Endothelial cell (in vitro differentiated cells): ENCODE data around the gene UBIAD1. TPM values are rescaled to one million over a fixed set of nuclear protein-coding genes. Genes with fewer than 3 reads are reported as not detected.

Source experiments
- DNase-seq: peaks from one replicate; pipeline ENCODE4 v3.0.0; 2021; ENCODE audit warnings: low spot score
- H3K27ac Mint-ChIP-seq: one replicate; pipeline ENCODE4 v1.8.0; 2021; ENCODE audit warnings: mixed read lengths, inconsistent platforms; ENCODE audit not compliant: unreplicated experiment
- H3K27me3 Mint-ChIP-seq: one replicate; pipeline ENCODE4 v1.8.0; 2021; ENCODE audit warnings: mild to moderate bottlenecking, moderate library complexity, mixed read lengths, inconsistent platforms; ENCODE audit not compliant: unreplicated experiment
- H3K36me3 Mint-ChIP-seq: one replicate; pipeline ENCODE4 v1.8.0; 2021; ENCODE audit warnings: mild to moderate bottlenecking, low read depth, mixed read lengths, inconsistent platforms; ENCODE audit not compliant: unreplicated experiment
- H3K4me1 Mint-ChIP-seq: one replicate; pipeline ENCODE4 v1.8.0; 2021; ENCODE audit warnings: mild to moderate bottlenecking, mixed read lengths, inconsistent platforms; ENCODE audit not compliant: unreplicated experiment
- H3K4me3 Mint-ChIP-seq: one replicate; pipeline ENCODE4 v1.8.0; 2021; ENCODE audit warnings: mild to moderate bottlenecking, mixed read lengths, inconsistent platforms; ENCODE audit not compliant: unreplicated experiment
- H3K9me3 Mint-ChIP-seq: one replicate; pipeline ENCODE4 v1.8.0; 2021; ENCODE audit warnings: mixed read lengths, inconsistent platforms; ENCODE audit not compliant: unreplicated experiment
- CTCF ChIP-seq: fragments of 200-600 bp; sonication (generic); IDR thresholded peaks from one replicate; pipeline ENCODE4 v1.5.0; 2021; ENCODE audit warnings: antibody characterized with exemption; ENCODE audit not compliant: unreplicated experiment
- total RNA-seq: library from RNA; stranded (reverse); fragmentation: NEBNext Ultra II Directional; extraction: Animal tissue kit (Norgen Biotek cat#: 25700); gene quantifications from one replicate; pipeline ENCODE4 v1.2.1, GENCODE V29; 2021; ENCODE audit not compliant: unreplicated experiment

Gene UBIAD1
- total RNA-seq, 1 donor from 2014 or later: 16.5 TPM

GRCh38 chr1:11328444-11328843, 55.4 kb downstream of the UBIAD1 start:
- Mint-ChIP-seq H3K36me3 (no peaks in the 10 kb centered on the region), H3K27ac (no peak overlapping the region), H3K27me3 (peaks cover 1% of the 10 kb centered on the region), H3K4me3 (no peak overlapping the region), H3K4me1 (peaks cover 3% of the 10 kb centered on the region), H3K9me3 (no peaks in the 10 kb centered on the region)
- DNase-seq: no peak
- TF ChIP-seq CTCF: no peak

GRCh38 chr1:11330411-11330810, 57.4 kb downstream of the UBIAD1 start:
- no peak for TF ChIP-seq CTCF
- H3K27ac Mint-ChIP-seq: no peak overlapping the region
- H3K4me3 Mint-ChIP-seq: no peak overlapping the region
- no peak for DNase-seq
- peaks cover 3% of the 10 kb centered on the region for H3K4me1 Mint-ChIP-seq
- H3K36me3 Mint-ChIP-seq: no peaks in the 10 kb centered on the region
- no peaks in the 10 kb centered on the region for H3K9me3 Mint-ChIP-seq
- H3K27me3 Mint-ChIP-seq: no peaks in the 10 kb centered on the region

GRCh38 chr1:11331036-11331944, 58.3 kb downstream of the UBIAD1 start:
- Mint-ChIP-seq H3K27me3 (no peaks in the 10 kb centered on the region), H3K9me3 (no peaks in the 10 kb centered on the region), H3K27ac (no peak overlapping the region), H3K4me1 (peaks cover 3% of the 10 kb centered on the region), H3K36me3 (no peaks in the 10 kb centered on the region), H3K4me3 (no peak overlapping the region)
- no peak for TF ChIP-seq CTCF
- no peak for DNase-seq

- H3K9me3 Mint-ChIP-seq: no peaks in the 10 kb centered on the region
- H3K36me3 Mint-ChIP-seq: no peaks in the 10 kb centered on the region
- no peak for TF ChIP-seq CTCF
- no peak for DNase-seq
- no peak overlapping the region for H3K27ac Mint-ChIP-seq
- no peak overlapping the region for H3K4me3 Mint-ChIP-seq
- peaks cover 3% of the 10 kb centered on the region for H3K4me1 Mint-ChIP-seq
- no peaks in the 10 kb centered on the region for H3K27me3 Mint-ChIP-seq
These were observed 59.0 kb downstream of the UBIAD1 start for GRCh38 chr1:11331945-11332546.

- H3K4me3 Mint-ChIP-seq: no peak overlapping the region
- H3K36me3 Mint-ChIP-seq: no peaks in the 10 kb centered on the region
- H3K27me3 Mint-ChIP-seq: peaks cover 2% of the 10 kb centered on the region
- no peak for DNase-seq
- no peaks in the 10 kb centered on the region for H3K9me3 Mint-ChIP-seq
- no peak overlapping the region for H3K27ac Mint-ChIP-seq
- H3K4me1 Mint-ChIP-seq: peaks cover 3% of the 10 kb centered on the region
- no peak for TF ChIP-seq CTCF
These were observed 60.6 kb downstream of the UBIAD1 start for GRCh38 chr1:11333631-11334030.
